ENCODE results near the gene SPOCK3. TPM values are rescaled to one million over a fixed set of nuclear protein-coding genes. Genes with fewer than 3 reads are reported as not detected.

The SPOCK3 gene
- total RNA-seq, 4 donors from 2014 or later, result not detected

GRCh38 chr4:167144605-167145004 lies 89.7 kb downstream of the SPOCK3 start:
- intact Hi-C loops (cut with DNase I), result no loop called here
- Histone ChIP-seq H3K9me3 (no peaks in the 10 kb centered on the region), H3K27me3 (no peaks in the 10 kb centered on the region), H3K27ac (no peak overlapping the region), H3K4me1 (no peaks in the 10 kb centered on the region), H3K36me3 (no peaks in the 10 kb centered on the region), H3K4me3 (no peak overlapping the region)
- WGBS, 2 donors, result 44 to 67% methylated on average over 1 of the region's 1 CpG
- no peak for DNase-seq
- no peak for TF ChIP-seq POLR2A (IDR thresholded peaks at IDR 0.05)
- TF ChIP-seq CTCF (IDR thresholded peaks at IDR 0.05), result no peak

GRCh38 chr4:167143018-167143417 lies 91.3 kb downstream of the SPOCK3 start:
- Histone ChIP-seq H3K36me3 (no peaks in the 10 kb centered on the region), H3K27me3 (no peaks in the 10 kb centered on the region), H3K9me3 (no peaks in the 10 kb centered on the region), H3K4me3 (no peak overlapping the region), H3K27ac (no peak overlapping the region), H3K4me1 (no peaks in the 10 kb centered on the region)
- TF ChIP-seq CTCF (IDR thresholded peaks at IDR 0.05) (no peak), POLR2A (IDR thresholded peaks at IDR 0.05) (no peak)
- intact Hi-C loops (cut with DNase I), result no loop called here
- WGBS, 2 donors, result 43 to 56% methylated on average over 2 of the region's 2 CpGs
- DNase-seq, result no peak

- intact Hi-C loops (cut with DNase I), result no loop called here
- H3K27ac ChIP-seq, result no peak overlapping the region
- DNase-seq, result no peak
- no peaks in the 10 kb centered on the region for H3K4me1 ChIP-seq
- H3K9me3 ChIP-seq, result no peaks in the 10 kb centered on the region
- no peaks in the 10 kb centered on the region for H3K27me3 ChIP-seq
- no peaks in the 10 kb centered on the region for H3K36me3 ChIP-seq
- TF ChIP-seq POLR2A (IDR thresholded peaks at IDR 0.05) (no peak), CTCF (IDR thresholded peaks at IDR 0.05) (no peak)
- 76 to 85% methylated on average over 2 of the region's 2 CpGs for WGBS, 2 donors
- no peak overlapping the region for H3K4me3 ChIP-seq
These were observed 98.0 kb downstream of the SPOCK3 start for GRCh38 chr4:167136270-167136669.

GRCh38 chr4:167129146-167129545 lies 105.1 kb downstream of the SPOCK3 start:
- Histone ChIP-seq H3K27me3 (no peaks in the 10 kb centered on the region), H3K4me3 (no peak overlapping the region), H3K36me3 (no peaks in the 10 kb centered on the region), H3K4me1 (no peaks in the 10 kb centered on the region), H3K9me3 (no peaks in the 10 kb centered on the region), H3K27ac (no peak overlapping the region)
- 88 to 91% methylated on average over 1 of the region's 1 CpG for WGBS, 2 donors
- TF ChIP-seq CTCF (IDR thresholded peaks at IDR 0.05) (no peak), POLR2A (IDR thresholded peaks at IDR 0.05) (no peak)
- intact Hi-C loops (cut with DNase I), result no loop called here
- DNase-seq, result no peak

GRCh38 chr4:167119392-167119791 lies 114.9 kb downstream of the SPOCK3 start:
- H3K4me3 ChIP-seq, result no peak overlapping the region
- 62 to 74% methylated on average over 2 of the region's 2 CpGs for WGBS, 2 donors
- H3K4me1 ChIP-seq, result peaks cover 0 to 9% (median 0%) of the 10 kb centered on the region in 3 donors
- no peaks in the 10 kb centered on the region for H3K36me3 ChIP-seq
- intact Hi-C loops (cut with DNase I), result no loop called here
- peaks cover 0 to 8% (median 0%) of the 10 kb centered on the region in 4 donors for H3K27me3 ChIP-seq
- no peak overlapping the region for H3K27ac ChIP-seq
- DNase-seq, result no peak
- H3K9me3 ChIP-seq, result no peaks in the 10 kb centered on the region
- TF ChIP-seq CTCF (IDR thresholded peaks at IDR 0.05), result no peak
- no peak for TF ChIP-seq POLR2A (IDR thresholded peaks at IDR 0.05)
